Islet precursor cell (in vitro differentiated cells): ENCODE measurements around the gene LAPTM5.
"Not testable (repeated sequence)": the region's sequence is repeated elsewhere in the genome, so short reads cannot be mapped to it uniquely, and the experiment has no call there.

Experiments used
- DNase-seq: peaks from one replicate; pipeline ENCODE4 v3.0.0-alpha.2; 2018

The LAPTM5 gene

DNA sequence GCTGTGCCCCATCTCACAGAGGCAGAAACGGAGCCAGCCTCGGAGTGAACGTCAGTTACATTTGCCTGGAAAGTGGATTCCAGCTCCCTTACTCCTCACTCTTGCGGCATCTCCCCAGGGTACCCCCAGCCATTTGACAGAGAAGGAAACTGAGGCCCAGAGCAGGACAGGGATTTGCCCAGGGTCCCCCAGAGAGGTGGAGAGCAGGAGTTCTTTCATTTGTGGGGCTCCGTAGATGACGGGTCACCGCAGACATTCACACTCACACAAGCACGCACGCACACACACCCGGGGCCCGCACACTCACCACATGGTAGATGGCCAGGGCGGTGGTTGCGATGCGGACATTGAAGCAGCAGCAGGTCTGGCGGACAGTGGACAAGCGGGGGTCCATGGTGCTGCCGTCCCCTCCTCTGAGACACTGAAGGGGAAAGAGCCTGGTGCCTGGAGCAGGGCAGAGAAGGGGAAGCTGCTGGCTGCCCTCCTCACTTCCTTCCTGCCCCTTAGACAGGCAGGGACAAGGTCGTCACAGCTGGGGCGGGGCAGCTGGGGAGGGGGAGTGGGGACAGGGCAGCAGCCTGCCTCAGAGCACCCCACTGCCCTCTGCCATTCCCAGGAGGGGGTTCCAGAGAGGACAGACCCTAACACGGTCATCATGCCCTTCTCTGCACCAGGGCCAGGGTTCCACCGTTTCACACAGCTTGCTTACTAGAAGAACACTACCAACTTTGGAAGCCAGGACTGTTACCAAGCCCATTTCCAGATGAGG, at the start of gene LAPTM5:
Gene LAPTM5, minus strand, starts transcription at position 423 of the 769 bp plus-strand sequence. Its CDS starts 29 bp downstream, at position 394.
- DNase-seq = no peak

DNA sequence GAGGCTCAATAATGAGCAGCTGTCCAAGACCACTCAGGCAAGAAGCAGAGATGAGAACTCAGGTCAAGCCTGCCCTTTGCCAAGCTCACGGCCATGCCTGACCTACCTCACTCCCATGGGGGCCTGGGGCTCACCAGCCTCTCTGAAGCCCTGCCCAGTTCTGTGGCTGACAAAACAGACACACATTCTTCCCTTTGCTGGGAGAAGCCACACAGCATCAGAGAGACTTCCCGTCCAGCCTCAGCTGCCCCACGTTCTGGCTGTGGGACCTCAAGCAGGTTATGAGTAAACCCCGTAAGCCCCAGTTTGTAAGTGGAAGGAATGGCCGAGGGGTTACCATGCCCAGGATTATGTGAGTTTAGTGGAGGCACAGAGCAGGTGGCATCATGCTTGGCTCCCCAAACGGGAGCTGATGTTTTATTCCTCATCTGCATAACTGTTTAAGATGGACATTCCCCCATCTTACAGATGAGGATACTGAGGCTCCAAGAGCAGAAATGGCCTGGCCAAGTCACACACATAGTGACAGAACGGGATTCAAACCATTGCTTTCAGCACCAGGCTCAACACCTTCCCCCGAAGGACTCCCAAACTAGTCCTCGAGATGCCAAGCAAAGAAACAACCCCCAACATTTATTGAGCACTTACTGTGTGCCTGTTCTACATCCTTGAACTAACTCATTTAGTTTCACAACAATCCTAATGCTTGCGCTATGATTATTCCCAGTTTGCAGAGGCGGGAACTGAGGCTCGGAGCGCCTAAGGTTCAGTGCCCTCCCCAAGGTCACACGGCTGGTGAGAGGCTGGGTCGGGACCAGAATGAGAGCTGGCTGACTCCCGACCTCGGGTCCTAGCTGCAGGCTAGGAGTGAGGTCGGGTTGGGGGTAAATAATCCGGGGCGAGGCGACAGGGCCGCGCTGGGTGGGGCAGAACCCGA, 49.1 kb upstream of the LAPTM5 start:
- DNase-seq = no peak

- DNase-seq = no peak
Measured at GRCh38 chr1:30805304-30806003, 47.9 kb upstream of the LAPTM5 start.

GRCh38 chr1:30804822-30805221, 47.2 kb upstream of the LAPTM5 start:
- no peak for DNase-seq

GRCh38 chr1:30804352-30804751, 46.8 kb upstream of the LAPTM5 start:
- DNase-seq = no peak

GRCh38 chr1:30803562-30803961, 46.0 kb upstream of the LAPTM5 start:
- no peak for DNase-seq

DNA sequence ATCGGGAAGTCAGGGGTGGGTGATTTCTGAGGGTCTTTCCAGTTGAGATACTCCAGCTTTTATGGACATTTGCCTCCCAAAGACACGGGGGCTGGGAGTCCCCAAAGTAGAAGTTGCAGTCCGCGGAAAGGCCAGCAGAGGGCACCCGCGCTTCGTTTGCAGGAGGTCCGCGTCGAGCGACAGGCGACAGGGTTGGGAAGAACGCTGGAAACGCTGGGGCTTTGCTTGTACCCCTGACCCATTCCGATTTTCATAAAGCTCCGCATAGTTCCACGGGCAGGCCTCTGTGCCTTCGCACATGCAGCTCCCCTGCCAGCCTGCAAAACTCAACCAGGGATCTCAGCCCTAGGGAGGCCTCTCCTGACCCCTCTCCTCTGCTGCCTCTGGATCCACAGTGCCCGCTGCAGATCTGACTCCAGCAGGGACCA, 44.2 kb upstream of the LAPTM5 start:
- DNase-seq = peak; percentile 87

DNA sequence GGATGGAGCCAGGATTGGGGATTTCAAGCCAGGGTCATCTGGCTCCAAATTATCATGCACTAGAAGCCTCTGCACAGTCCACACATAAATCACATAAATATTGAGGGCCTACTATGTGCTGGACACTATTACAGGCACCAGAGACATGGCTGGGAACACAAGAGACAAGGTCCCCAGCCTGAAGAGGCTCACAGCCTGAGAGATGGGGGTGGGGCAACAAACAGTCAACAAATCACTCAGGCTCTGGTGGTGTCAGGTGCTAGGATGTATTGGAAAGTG, 41.6 kb upstream of the LAPTM5 start:
- no peak for DNase-seq

DNA sequence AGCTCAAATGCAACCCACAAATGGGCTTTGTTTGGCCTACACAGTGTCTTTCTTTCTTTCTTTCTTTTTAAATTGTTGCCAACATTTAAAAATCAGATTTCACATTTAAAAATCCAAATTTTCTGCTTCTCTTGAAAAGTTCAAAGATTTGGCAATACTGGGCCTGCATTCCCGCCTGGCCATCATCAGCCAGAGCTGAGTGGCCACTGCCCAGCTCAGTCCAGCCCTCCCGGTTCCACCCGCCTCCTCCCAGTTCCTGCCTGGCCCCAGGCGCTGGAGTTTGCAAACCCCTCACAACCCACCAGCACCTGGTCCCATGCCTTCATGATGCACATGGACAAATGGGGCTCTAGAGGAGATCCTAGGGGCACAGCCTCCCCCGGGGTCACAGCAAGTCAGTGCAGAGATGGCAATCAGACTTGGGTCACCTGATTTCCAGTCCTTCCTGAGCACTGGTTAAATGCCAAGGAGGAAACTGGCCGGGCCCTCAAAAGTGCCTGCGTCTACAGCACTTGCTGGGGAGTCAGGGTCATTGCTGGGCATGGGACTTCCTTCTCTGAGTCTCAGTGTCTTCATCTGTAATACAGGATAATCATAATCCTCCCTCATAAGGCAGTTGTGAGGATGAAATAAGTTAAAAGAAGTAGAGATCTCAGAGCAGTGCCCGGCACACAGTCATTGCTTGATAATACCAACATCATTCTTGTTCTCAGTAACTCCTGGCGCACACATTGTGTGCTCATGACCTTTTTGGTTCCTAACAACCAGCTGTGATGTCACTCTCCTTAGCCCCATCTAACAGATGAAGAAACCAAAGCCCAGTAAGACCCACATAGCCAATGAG, 41.0 kb upstream of the LAPTM5 start:
- no peak for DNase-seq

GRCh38 chr1:30795026-30795425, 37.5 kb upstream of the LAPTM5 start:
- no peak for DNase-seq

DNA sequence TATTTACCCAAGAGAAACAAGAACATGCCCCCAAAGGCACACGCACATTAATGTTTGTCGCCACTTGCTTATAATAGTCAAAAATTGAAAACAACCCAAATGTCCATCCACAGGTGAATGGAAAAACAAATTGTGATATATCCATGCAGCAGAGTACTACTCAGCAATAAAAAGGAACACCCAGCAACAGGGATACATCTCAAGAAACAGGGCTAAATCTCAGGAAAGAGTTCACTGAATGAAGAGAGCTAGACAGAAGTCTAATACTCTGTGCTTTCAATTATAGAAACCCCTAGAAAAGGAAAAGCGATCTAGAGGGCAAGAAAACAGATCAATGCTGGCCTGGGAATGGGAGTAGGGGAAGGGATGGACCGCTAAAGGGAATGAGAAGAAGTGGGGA, 36.7 kb upstream of the LAPTM5 start:
- DNase-seq = no peak

DNA sequence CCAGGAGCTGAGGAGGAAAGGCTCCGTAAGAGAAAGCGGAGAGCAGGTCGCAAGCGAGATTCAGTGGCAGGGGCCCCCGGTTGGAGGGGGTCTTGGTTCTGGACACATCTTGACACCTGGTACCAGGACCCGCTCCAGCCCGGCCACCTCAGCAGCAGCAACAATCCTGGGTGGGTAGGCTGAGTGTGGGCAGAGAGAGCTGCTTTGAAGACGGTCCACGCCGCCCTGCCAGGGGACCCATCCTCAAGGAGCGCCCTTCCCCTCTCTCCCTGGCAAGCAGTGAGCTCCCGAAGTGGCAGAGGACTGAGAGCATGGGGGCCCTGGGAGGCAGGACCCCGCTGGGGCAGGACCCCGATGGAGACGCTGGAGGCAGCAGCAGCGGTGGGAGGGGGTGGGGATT, 35.6 kb upstream of the LAPTM5 start:
- DNase-seq = no peak

- no peak for DNase-seq
Measured at GRCh38 chr1:30791868-30792267, 34.3 kb upstream of the LAPTM5 start.

DNA sequence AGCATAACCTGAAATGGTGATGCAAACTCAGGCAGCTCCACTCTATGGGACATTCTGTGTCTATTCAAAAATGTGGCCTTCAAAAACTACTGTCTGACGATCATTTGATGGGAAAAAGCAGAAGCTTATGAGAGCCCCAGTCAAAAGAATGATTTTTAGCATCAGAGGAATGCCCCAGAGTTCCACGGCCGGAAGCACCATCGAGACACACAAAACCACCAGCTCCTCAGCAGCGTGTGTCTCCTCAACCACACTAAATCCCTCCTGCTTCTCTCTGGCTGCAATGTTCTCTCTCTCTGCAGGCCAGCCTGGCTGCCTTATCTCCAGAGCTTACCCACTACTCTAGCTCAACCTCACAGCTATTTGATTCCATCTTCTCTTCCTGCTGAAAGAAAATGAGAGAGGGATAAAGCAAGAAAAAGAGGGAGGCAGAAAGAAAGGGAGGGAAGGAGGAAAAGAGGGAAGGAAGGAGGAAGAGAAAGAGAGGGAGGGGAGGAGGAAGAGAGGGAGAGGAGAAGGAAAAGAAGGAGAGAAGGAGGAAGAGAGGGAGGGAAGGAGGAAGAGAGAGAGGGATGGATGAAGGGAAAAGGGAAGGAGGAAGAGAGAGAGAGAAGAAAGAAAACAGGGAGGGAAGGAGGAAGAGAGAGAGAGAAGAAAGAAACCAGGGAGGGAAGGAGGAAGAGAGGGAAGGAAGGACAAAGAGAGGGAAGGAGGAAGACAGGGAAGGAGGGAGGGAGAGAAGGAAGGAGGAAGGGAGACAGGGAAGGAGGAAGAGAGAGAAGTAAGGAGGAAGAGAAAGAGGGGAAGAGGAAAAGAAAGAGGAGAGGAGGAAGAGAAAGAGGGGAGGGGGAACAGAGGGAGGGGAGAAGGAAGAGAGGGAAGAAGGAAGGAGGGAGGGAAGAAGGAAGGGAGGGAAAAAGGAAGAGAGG, 33.5 kb upstream of the LAPTM5 start:
- DNase-seq = no peak

DNA sequence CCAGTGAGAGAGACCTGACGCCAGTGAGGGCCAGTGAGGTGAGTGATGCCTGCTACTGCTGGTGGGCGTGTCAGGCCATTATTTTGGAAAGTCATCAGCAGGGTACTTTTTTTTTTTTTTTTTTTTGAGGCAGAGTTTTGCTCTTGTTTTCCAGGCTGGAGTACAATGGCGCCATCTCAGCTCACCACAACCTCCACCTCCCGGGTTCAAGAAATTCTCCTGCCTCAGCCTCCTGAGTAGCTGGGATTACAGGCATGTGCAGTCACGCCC, 32.6 kb upstream of the LAPTM5 start:
- DNase-seq = not testable (repeated sequence)

- peak; percentile 34 for DNase-seq
Measured at GRCh38 chr1:30789388-30790255, 32.0 kb upstream of the LAPTM5 start.

DNA sequence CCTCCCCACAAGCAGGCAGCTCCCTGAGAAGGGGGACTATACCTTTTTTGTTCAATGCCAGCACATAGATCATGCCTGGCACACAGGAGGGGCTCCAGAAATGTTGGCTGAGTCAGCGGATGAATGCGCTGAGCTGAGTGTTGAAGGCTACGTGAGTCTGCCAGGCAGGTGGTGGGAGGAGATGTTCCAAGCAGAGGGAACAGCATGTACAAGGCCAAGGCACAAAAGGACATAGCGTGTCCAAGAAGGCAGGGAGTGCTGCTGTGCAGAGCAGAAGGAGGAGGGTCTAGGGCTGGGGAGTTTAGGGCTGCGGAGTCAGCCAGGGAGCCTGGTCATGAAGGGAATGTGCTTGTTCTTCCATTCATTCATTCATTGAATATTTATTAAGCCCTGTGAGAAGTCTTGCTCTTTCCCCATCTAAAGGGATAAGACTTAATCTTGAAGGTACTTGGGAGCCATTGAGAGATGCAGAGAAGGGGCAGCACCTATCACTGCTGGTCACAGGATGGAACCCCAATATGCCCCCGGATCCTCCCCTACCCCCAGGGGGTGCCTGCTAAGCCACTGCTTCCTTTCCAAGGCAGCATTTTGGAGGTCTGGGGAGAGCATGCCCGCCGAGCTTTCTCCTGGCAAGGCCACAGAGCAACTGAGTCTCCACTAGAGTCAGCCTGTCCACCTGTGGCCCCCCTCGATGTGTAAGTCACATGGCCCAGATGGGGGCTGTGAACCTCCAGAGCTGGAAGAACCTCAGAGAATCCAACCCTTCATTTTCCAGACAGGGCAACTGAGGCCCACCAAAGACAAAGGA, 31.2 kb upstream of the LAPTM5 start:
- DNase-seq = peak; percentile 33

DNA sequence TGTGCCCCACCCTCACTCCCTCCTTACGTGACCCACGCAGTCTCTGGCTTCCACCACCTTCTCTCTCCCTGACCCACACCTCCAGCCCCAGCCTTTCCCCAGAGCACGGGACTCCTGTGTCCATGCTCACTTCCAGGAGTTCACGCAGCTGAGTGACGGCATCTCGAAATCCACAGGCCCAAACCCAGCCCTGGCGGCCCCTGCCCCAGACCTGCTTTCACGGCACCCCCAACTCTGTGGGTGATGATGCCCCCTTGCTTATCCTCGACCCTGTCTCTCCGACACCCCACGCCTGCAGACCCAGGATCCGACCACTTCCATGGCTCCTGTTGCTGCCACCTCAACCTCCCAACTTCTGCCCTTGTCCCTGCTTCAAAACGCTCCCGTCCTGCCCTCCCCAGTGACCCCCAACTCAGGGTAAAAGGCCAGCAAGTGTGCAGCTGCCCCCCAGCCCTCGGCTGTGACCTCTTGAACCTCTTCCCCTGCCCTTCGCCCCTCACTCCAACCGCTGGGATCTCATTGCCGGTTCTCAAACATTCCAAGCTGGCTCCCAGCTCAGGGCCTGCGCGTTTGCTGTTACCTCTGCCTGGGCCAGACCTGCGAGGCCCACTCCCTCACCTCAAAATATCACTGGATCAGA, 30.4 kb upstream of the LAPTM5 start:
- peak; percentile 47 for DNase-seq

DNA sequence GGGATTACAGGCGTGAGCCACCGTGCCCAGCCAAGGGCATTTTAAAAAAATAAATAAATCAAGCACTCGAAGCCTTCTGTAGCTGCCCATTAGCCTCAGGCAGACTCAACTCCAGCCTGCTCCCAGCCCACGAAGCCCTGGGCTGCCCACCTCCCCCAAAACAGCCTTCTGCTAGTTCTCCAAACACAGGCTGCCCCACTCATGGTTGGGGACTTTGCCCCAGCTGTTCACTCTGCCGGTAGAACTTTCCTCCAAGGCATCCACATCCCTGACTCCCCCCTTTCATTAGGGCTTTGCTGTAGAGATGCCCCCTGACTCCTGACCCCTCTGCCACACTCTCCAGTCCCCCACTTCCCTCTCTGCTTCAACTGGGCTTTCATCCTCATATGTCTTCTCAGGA, 29.7 kb upstream of the LAPTM5 start:
- DNase-seq = no peak
